LNCaP clone FGC (cell line): Measurements from ENCODE around the gene ZNF467.

ENCODE experiments used
- DNase-seq: peaks from one replicate; pipeline ENCODE4 v3.0.0-alpha.2; 2011; ENCODE audit warnings: low read depth
- H3K4me3 ChIP-seq: 2 replicates; pipeline ENCODE4 v1.5.1; 2011; ENCODE audit warnings: mild to moderate bottlenecking, low read depth, low read length, control low read depth
- TF ChIP-seq, protein P1 (sequence below): IDR thresholded peaks from 2 replicates; pipeline ENCODE4 v1.5.1; 2012; ENCODE audit warnings: mild to moderate bottlenecking; ENCODE audit not compliant: control insufficient read depth, insufficient read depth; ENCODE audit errors: extremely low read depth

The ZNF467 gene

DNA sequence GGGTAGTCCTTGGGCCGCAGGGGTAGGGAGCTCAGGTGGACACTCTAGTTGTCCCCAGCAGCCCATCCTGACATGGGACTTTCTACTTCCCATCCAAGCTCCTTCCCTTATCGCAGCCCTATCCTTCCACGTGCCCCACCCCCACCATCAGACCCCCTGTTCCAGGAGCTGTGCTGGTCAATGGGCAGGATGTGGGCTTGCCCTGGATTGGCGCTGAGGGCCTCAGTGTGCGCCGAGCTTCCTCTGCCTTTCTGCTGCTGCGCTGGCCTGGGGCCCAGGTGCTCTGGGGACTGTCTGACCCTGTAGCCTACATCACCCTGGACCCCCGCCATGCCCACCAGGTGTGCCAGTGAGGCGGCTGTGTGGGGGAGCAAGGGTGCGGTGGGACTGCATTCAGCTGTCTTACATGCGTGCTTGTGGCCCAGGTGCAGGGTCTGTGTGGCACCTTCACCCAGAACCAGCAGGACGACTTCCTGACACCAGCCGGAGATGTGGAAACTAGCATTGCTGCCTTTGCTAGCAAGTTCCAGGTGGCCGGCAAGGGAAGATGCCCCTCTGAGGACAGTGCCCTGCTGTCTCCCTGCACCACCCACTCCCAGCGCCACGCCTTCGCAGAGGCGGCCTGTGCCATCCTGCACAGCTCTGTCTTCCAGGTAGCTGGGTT is 9.4 kb upstream of the ZNF467 start:
- TF ChIP-seq, protein P1, sequence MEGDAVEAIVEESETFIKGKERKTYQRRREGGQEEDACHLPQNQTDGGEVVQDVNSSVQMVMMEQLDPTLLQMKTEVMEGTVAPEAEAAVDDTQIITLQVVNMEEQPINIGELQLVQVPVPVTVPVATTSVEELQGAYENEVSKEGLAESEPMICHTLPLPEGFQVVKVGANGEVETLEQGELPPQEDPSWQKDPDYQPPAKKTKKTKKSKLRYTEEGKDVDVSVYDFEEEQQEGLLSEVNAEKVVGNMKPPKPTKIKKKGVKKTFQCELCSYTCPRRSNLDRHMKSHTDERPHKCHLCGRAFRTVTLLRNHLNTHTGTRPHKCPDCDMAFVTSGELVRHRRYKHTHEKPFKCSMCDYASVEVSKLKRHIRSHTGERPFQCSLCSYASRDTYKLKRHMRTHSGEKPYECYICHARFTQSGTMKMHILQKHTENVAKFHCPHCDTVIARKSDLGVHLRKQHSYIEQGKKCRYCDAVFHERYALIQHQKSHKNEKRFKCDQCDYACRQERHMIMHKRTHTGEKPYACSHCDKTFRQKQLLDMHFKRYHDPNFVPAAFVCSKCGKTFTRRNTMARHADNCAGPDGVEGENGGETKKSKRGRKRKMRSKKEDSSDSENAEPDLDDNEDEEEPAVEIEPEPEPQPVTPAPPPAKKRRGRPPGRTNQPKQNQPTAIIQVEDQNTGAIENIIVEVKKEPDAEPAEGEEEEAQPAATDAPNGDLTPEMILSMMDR, result no peak
- no peak overlapping the region for H3K4me3 ChIP-seq
- no peak for DNase-seq

- no peak for DNase-seq
- TF ChIP-seq, protein P1, result no peak
- no peak overlapping the region for H3K4me3 ChIP-seq
Observed at GRCh38 chr7:149781921-149782320, 8.5 kb upstream of the ZNF467 start.

GRCh38 chr7:149780636-149781419 is 7.4 kb upstream of the ZNF467 start:
- TF ChIP-seq, protein P1, result no peak
- DNase-seq, result no peak
- H3K4me3 ChIP-seq, result no peak overlapping the region

- TF ChIP-seq, protein P1, result no peak
- no peak overlapping the region for H3K4me3 ChIP-seq
- no peak for DNase-seq
Observed at GRCh38 chr7:149780056-149780455, 6.7 kb upstream of the ZNF467 start.

- H3K4me3 ChIP-seq, result no peak overlapping the region
- TF ChIP-seq, protein P1, result no peak
- DNase-seq, result no peak
Observed at GRCh38 chr7:149779502-149779805, 6.1 kb upstream of the ZNF467 start.

- TF ChIP-seq, protein P1, result no peak
- H3K4me3 ChIP-seq, result no peak overlapping the region
- no peak for DNase-seq
Observed at GRCh38 chr7:149778696-149779501, 5.5 kb upstream of the ZNF467 start.
